ENCODE measurements around the gene PTCHD1. TPM values are rescaled to one million over a fixed set of nuclear protein-coding genes. Genes with fewer than 3 reads are reported as not detected.

The PTCHD1 gene
- total RNA-seq, 1 donor from 2014 or later = 0.83 TPM

- Histone ChIP-seq H3K27me3 (ENCODE audit: low read depth) (peaks cover 8% of the 10 kb centered on the region), H3K4me1 (no peaks in the 10 kb centered on the region), H3K9me3 (no peaks in the 10 kb centered on the region), H3K4me3 (no peak overlapping the region), H3K27ac (no peak overlapping the region), H3K36me3 (no peaks in the 10 kb centered on the region)
- DNase-seq (no peak), ATAC-seq (no peak)
- intact Hi-C loops (cut with DNase I) = no loop called here
- TF ChIP-seq CTCF (IDR thresholded peaks at IDR 0.05) = no peak
Observed at GRCh38 chrX:23338334-23338733, 3.7 kb downstream of the PTCHD1 start.

GRCh38 chrX:23341452-23341851 is 6.8 kb downstream of the PTCHD1 start:
- Histone ChIP-seq H3K36me3 (no peaks in the 10 kb centered on the region), H3K27ac (no peak overlapping the region), H3K4me3 (no peak overlapping the region), H3K27me3 (ENCODE audit: low read depth) (no peaks in the 10 kb centered on the region), H3K9me3 (no peaks in the 10 kb centered on the region), H3K4me1 (no peaks in the 10 kb centered on the region)
- intact Hi-C loops (cut with DNase I) = no loop called here
- ATAC-seq = no peak
- DNase-seq = no peak
- no peak for TF ChIP-seq CTCF (IDR thresholded peaks at IDR 0.05)

GRCh38 chrX:23344238-23344903 is 9.7 kb downstream of the PTCHD1 start:
- Histone ChIP-seq H3K27me3 (ENCODE audit: low read depth) (no peaks in the 10 kb centered on the region), H3K36me3 (no peaks in the 10 kb centered on the region), H3K4me3 (no peak overlapping the region), H3K27ac (no peak overlapping the region), H3K4me1 (no peaks in the 10 kb centered on the region), H3K9me3 (no peaks in the 10 kb centered on the region)
- no peak for ATAC-seq
- DNase-seq = no peak
- intact Hi-C loops (cut with DNase I) = no loop called here
- TF ChIP-seq CTCF (IDR thresholded peaks at IDR 0.05) = no peak

- no peak overlapping the region for H3K4me3 ChIP-seq
- no peak for DNase-seq
- no peak for TF ChIP-seq CTCF (IDR thresholded peaks at IDR 0.05)
- ATAC-seq = no peak
- H3K27me3 ChIP-seq (ENCODE audit: low read depth) = no peaks in the 10 kb centered on the region
- intact Hi-C loops (cut with DNase I) = no loop called here
- H3K36me3 ChIP-seq = no peaks in the 10 kb centered on the region
- H3K9me3 ChIP-seq = no peaks in the 10 kb centered on the region
- no peak overlapping the region for H3K27ac ChIP-seq
- H3K4me1 ChIP-seq = no peaks in the 10 kb centered on the region
Observed at GRCh38 chrX:23344904-23345271, 10.2 kb downstream of the PTCHD1 start.

- intact Hi-C loops (cut with DNase I) = no loop called here
- DNase-seq = no peak
- H3K4me3 ChIP-seq = no peak overlapping the region
Observed at GRCh38 chrX:23356189-23356588, 21.5 kb downstream of the PTCHD1 start.

More at GRCh38 chrX:23356189-23356588, 21.5 kb downstream of the PTCHD1 start:
- Histone ChIP-seq H3K27ac (no peak overlapping the region), H3K27me3 (ENCODE audit: low read depth) (no peaks in the 10 kb centered on the region), H3K9me3 (no peaks in the 10 kb centered on the region), H3K36me3 (no peaks in the 10 kb centered on the region), H3K4me1 (no peaks in the 10 kb centered on the region)
- ATAC-seq = no peak
- no peak for TF ChIP-seq CTCF (IDR thresholded peaks at IDR 0.05)

Data from lower lobe of right lung (tissue), 2 donors.